Hypothalamus (tissue), 51 donors: ENCODE data around the gene MAP3K20.
"Not testable (repeated sequence)": the region's sequence is repeated elsewhere in the genome, so short reads cannot be mapped to it uniquely, and the experiment has no call there.

Experiments used
- DNase-seq, 51 donors: peaks; one replicate each; lab custom pipeline; 2025; lab: John Stamatoyannopoulos, UW

Gene MAP3K20

DNA sequence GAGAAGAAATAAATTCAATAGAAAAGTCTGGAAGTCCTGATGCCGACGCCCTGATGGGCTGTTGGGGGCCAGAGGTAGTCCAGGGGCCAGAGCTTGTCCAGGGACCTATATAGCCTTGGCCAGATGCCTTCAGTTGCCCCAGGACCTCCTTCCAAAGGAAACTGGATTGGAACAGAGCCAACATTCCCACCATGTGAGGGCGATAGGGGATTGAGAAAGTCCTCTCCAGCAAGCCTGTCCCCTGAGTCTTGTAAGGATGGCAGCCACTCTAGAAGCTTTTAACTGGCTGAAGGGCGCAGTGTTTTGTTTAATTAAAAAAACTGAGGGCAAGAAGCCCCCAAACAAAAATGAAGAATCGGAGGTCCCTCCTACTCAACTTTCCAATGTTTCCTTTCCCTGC lies 224.1 kb downstream of the MAP3K20 start:
- DNase-seq: no peak

DNA sequence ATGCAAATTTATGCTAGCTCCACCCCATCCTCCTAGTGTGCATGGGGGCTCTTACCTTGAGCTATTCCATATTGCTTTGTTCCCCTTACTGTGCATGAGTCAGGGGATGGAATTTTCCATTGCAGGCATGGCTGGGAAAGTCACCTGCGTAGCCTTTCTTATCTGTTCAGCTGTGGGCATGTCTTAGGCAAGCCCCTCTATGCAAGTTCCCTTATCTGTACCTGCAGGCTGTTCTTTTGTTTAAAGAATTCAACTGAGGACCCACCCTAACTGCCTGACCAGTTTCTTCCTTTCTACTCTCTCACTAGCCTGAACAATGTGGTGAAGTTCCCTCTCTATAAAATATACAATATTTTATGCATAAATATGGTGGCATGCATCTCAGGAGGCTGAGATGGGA lies 224.8 kb downstream of the MAP3K20 start:
- no peak for DNase-seq

DNA sequence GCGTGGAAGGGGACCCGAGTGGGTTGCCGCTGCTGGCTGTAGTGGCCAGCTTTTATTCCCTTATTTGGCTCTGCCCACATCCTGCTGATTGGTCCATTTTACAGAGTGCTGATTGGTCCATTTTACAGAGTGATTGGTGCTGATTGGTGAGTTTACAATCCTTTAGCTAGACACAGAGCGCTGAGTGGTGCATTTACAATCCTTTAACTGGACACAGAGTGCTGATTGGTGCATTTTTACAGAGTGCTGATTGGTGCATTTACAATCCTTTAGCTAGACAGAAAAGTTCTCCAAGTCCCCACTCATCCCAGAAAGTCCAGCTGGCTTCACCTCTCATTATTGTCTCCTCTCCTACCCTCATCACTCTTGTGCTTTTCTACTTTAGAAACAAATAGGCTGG lies 225.9 kb downstream of the MAP3K20 start:
- DNase-seq: not testable (repeated sequence)

DNA sequence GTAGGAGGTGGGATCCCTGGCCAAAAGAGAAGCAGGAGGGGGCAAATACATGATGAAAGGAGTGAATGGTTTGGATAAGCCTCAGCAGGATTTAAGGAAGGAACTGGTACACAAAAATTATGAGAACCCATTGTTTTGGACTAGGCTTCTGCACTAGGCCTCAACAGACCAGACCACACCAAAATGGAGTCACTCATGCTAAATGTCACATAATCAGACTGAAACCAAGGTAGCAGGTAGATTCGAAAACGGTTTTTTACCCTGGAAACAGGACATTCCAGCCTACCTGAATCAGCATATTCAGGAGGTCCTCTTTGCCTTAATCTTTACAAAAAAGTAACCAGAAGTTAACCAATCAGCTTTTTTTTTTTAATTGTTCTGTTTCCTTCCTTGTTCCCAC lies 229.7 kb downstream of the MAP3K20 start:
- no peak for DNase-seq

DNA sequence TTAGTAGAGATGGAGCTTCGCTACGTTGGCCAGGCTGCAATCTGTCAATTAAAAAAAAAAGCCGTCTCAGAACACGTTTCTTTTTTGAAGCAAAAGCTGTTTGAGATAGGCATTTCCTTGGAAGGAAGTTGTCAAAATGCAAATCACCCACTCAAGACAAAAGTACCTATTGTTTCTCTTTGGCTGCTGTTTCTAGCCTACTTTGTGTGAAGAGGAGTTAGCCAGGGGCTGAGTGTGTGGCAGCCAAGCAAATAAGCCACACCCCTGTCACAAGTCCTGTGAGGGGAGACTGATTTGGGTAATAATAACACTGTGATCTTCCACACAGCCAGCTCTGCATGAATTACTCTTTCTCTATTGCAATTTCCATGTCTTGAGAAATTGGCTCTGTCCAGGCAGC lies 231.6 kb downstream of the MAP3K20 start:
- DNase-seq: peak in 3 of 51 donors; percentile 1 to 12 (median 3)

DNA sequence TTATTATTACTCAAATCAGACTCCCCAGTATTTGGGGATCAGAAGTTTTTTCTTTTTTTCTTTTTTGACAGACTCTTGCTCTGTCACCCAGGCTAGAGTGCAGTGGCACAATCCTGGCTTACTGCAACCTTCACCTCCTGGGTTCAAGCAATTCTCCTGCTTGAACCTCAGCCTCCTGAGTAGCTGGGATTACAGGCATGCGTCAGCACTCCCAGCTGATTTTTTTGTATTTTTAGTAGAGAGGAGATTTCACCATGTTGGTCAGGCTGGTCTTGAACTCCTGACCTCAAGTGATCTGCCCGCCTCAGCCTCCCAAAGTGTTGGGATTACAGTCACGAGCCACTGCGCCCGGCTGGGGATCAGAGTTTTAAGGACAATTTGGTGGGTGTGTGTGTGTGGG lies 233.7 kb downstream of the MAP3K20 start:
- DNase-seq: not testable (repeated sequence)

DNA sequence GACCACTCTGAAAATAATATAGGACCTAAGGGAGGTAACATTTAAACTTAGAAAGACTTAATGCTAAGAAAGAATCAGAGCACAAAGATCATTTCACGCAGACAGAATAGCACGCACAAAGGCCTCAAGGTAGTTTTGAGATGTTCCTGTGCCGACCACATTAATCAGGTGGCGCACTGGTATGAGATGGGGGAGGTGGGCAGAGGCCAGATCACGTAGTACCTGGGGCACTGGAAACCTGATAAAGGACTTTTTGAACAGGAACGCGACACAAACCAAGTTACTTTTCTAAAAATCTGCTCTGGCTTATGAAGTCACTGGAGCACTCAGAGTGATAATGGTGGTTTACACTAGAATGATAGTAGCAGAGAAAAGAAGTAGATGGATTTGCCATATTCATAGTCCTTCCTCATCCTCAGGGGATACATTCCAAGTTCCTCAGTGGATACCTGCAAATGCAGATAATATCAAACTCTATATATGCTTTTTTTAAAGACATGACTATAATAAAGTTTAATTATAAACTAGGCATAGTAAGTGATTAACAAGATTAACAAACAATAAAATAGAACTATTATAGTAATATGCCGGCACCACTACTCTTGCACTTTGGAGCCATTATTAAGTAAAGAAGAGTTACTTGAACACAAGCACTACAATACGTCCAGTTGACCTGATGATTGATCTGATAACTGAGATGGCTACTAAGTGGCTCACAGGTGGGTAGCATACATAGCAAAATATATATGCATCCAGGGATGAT lies 236.4 kb downstream of the MAP3K20 start:
- no peak for DNase-seq
